PC-9 (cell line): ENCODE measurements around the gene ADIPOR1.

Experiments
- CTCF ChIP-seq: fragments of 200-600 bp; sonication (generic); conservative IDR thresholded peaks from 2 replicates; pipeline ENCODE4 v1.6.1; 2017; ENCODE audit warnings: mixed run types, antibody characterized with exemption, mild to moderate bottlenecking, moderate library complexity
- EZH2 ChIP-seq: fragments of 200-600 bp; sonication (generic); IDR thresholded peaks from 2 replicates; pipeline ENCODE4 v1.8.0; 2017; ENCODE audit warnings: antibody characterized with exemption, low read depth

- no peak for TF ChIP-seq CTCF
- no peak for TF ChIP-seq EZH2
Observed at GRCh38 chr1:202932476-202932875, 25.6 kb downstream of the ADIPOR1 start.
